GM21786 (cell line): ENCODE data around the gene FGFBP3.
"Not testable (repeated sequence)": the region's sequence is repeated elsewhere in the genome, so short reads cannot be mapped to it uniquely, and the experiment has no call there.

Experiments used
- ATAC-seq: cut with Tn5 transposase; IDR thresholded peaks from one replicate; pipeline ENCODE4 v1.9.1; 2021; ENCODE audit not compliant: unreplicated experiment

FGFBP3 gene

DNA sequence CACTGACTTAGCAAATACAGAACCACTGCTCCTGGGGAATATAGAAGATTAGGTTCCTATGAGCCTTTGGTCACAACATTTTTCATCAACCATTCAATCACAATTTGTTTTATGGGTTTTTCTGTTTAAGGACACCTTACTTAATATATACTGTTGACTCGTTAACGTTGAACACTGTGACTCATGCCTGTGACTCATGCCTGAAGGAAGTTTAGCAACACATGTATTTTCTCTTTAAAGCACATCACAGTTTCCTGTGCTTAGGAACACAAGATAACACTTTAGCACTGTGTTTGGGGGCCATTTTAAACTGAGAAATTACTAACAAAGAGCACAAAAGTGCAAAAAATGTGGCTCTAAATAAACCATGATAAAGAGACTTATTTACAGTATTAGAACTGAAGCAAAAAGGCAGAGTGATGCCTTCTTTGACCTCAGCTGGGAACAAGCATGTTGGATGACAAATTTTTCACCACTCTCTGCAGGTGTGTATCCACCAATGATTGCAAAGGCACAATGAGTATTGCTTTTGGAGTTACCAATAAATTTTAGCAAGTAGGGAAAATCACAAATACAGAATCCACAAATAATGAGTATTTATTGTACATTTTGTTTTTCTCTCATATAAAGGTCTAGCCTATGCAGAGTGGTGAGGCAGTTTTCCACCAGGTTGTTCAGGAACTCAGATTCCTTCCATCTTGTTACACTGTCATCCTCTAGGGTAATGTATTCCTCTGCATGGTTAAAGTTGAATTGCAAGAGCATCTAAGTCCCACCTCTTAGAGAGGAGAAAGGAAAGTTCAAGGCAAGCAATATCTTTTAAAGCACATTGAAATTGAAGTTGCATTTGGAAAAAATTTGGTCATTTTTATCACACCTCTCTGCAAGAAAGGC lies 7.3 kb downstream of the FGFBP3 start:
- ATAC-seq = no peak

DNA sequence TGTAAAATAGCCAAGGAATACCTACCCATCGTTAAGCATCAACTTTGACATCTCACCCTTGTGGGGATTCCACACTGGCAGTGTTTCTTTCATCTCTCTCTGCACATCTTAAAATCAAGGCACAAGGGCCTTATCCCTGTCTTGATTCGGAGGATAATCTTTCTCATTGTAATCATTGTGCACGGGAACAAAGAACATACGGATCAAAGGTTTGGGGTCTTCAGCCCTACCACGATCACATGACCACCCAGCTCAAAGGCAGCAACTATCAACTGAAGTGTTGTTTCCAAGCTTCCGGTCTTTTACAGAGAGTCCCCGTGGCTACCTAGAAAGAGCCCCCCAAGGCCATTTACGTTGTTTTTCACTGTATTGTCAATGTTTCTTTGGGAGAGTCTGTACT lies 11.9 kb downstream of the FGFBP3 start:
- ATAC-seq = no peak

DNA sequence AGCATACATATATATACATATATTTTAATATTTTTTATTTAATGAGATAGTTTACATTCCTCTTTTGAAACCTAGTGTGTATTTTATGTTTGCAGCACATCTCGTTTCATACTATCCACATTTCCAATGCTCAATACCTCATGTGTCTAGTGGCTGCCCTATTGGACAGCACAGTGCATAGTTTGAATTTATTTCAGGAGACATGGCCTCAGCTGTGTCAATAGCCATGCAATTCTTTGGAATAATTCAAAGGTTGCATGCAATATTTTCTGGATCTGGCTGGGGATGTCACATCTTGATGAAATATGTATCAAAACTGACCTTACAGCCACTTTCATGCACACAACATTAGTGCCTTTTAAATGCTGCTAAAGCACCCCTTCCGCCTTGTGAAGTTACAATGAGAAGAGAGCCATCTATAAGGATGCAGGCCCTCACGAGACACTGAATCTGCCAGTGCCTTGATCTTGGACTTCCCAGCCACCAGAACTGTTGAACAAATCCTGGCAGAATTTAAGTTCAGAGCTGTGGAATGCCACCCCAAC lies 13.0 kb downstream of the FGFBP3 start:
- no peak for ATAC-seq

DNA sequence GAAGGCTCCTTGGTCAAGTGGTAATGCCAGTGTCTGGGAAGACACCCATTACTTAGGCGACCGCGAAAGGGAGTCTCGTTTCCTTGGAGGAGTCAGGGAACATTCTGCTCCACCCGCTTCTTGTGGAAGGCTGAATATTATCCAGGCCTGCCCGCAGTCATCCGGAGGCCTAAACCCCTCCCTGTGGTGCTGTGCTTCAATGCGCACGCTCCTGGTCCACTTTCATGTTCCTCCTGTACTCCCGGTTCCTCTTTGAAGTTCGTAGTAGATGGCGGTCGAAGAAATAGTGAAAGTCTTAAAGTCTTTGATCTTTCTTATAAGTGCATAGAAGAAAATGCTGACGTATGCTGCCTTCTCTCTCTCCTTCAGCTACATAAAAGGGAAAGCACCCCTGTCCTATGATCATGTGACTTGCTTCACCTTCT lies 15.0 kb downstream of the FGFBP3 start:
- not testable (repeated sequence) for ATAC-seq

DNA sequence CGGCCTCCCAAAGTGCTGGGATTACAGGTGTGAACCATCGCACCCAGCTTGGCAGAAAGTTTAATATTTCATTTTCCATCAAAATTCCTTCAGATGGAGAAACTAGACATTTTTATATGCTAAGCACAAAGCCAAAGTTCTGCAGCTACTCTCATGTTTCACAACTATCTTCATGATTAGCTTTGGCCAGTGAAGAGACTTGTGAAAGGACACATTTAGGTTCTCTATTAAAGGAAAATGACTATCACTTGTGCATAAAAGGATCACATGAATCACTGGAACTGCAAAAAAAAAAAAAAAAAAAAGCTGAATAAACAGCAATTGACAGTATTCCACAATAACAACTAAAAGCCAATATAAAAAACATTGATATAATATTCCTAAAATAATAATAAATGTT lies 16.2 kb downstream of the FGFBP3 start:
- ATAC-seq = no peak

DNA sequence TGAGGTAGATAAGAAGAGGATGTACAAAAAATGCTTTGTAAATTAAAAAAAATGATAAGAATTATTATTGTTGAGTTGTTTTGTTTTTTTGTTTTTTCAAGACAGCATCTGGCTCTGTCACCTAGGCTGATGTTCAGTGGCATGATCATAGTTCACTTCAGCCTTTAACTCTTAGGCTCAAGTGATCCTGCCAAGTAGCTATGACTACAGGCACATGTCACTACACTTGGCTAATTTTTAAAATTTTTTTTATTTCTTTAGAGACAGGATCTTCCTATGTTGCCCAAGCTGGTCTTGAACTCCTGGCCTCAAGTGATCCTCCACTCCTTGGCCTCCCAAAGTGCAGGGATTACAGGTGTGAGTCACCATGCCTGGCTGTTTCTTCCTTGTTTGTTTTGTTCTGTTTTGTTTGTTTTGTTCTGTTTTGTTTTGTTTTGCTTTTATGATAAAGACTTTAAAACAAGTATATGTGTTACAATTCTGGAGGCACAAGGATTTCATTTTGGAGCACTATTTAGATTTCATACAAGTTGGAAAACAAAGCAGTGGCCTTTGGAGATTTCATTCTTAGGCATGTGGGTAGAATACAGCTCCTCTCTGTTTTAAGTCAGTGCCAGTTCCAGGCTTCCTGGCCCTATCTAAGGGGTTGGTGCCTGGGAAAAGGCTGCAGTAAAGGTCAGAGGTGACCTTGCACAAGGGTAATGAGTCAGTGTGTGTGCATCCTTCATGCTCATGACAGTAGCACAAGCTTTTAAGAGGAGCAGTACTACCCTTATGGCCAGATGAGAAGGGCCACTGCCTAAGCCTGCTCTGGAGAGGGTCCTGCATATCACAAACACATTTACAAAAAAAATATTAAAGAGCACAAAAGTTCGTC lies 17.9 kb downstream of the FGFBP3 start:
- ATAC-seq = no peak

DNA sequence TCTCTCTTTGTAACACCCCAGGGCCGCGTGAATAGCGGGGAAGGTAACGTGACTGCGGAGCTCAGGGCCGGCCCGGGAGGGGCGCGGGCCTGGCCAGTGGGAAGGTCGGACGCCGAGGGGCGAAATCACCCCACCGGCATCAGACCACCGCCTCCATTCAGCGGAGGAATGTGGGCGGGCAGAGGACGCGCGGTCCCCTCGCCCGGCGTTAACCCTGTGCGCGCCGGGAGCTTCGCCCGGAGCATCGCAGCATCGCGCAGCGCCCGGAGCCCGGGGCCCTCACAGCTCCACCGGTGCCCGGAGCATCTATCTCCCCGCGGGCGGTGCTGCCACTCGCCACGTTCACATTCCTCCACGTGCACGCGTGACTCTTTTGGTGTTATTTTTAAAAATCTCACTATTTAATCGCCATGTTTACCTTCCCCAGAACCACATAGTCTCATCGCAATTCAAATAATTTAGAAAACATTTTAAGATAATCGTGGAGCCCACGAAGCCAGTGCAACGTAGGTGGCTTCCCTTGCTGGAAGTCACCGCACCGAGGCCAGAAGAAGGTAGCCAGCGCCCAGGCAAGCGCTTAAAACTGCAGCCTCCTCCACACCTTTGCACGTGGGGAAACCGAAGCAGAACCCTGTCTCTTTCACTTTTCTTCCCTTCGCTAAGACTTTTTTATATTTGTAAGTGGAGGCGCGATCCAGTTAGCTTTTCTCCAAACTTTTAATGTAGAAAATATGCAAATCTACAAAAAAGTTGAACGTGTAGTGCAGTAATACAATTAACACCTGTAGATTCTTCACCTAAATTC lies 21.8 kb downstream of the FGFBP3 start:
- ATAC-seq = no peak

DNA sequence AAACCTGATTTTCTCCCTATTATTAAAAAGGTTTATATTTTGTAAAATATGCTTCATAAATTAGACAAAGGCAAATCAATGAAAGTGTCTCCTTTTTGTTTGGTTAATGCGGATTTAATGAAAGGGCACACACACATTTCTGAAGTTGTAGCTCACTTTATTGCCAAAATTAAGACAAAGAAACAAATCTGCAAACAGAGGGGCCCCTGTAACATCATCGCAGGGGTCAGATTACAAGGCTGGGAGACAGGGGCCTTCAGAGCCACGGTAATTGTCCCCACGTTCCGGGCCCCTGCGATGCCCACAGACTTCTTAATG lies 22.4 kb downstream of the FGFBP3 start:
- no peak for ATAC-seq

DNA sequence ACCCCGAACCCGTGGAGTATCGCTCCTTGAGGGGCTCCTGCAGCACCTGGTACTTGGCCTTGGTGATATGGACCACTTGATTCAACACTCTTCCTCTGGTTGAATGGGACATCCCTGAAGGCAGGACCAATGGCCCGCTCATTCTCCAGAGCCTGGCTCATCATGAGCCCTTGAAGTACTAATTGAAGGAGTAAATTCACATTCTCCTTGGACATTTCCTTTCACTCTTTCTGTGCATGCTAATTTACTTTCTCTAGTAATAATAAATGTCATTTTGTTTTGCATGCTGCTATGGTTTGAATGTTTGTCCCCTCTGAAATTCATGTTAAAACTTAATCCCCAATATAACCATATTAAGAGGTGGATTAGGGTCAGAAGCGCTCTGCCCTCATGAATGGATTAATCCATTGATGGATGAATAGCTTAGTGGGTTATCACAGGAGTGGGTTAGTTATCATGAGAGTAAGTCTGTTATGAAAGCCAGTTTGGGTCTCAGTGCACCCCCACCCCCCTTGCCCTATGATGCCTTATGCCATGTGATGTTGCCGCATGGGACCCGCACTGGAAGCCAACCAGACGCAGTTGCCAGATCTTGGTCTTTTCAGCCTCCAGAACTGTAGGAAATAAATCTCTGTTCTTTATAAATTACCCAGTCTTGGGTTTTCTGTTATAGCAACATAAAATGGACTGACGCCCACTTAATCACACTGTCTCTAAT lies 23.8 kb downstream of the FGFBP3 start:
- ATAC-seq = no peak

DNA sequence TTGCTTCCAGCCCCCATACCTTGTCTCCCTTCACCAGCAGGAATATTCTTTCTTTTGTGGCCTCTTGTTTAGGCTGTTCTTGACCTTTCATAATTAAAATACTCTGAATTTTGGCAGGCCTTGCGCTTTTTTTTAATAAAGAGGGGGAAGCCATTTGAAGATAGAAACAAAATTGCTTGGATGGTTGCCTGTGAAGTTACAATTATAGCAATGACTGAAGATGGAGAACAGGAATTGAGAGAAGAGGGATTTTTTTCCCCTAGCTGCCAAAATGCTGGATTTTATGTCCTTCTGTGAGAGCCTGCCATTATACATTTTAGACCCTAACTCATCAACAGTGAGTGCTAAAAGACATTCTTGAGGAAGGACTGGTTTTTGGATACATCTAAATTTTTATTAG lies 24.8 kb downstream of the FGFBP3 start:
- no peak for ATAC-seq

DNA sequence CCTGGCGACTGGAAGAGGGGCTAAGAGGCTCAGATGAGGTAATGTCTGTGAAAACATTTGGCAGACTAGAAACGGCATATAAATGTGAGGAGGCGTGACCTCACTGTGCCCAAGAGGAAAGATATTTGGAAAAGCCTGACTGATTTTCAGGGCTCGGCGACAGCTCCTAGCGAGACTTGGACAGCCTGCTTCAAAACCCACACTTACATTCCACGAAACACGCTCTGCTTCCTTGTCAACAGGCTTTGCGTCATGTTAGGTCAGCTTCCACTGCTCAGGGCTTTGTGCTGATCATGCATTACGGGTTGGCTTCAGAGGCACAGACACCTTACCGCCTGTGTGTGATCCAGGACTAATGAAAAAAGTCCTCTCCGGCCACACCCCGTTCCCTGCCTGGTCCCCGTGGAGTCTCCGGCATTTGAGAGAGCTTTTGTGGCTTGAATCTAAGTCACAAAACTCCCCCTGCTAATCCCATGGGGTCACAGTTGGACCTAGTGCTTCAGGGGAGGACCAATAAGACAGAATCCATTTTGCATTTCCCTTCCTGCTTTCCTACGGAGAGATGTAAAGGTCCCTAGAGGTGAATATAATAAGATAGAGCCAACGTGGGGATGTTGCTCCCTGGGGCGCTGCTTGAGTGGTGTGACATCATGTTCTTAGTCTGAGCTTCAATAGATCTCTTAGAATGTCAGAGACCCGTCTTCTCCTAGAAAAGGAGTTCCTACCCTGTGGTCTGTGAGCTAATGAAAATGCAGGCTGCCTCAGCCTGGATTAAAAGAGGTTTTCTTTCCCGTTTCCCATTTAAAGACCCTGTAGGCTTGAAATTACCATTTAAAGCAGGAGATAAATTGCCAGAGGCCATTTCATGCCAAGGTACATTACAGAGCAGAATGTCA lies 25.5 kb downstream of the FGFBP3 start:
- ATAC-seq = no peak

DNA sequence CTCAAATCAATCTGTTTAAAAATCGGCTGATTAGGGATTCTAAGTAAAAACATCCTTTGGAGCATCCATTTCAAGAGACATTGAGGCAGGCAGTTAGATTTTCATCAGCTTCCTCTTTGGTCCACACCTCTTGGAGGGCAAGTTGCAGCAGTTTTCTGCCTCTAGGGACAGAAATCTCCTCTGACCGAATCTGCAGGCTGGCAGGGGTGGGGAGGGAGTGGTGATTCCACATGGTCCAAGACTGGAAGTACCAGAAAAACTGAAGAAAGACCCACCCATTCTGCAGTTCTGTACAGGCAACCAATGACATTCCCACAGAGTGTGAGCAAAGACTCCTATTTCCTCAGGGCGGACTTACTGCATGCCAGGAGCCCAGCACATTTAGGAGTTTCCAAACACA lies 29.0 kb downstream of the FGFBP3 start:
- no peak for ATAC-seq

DNA sequence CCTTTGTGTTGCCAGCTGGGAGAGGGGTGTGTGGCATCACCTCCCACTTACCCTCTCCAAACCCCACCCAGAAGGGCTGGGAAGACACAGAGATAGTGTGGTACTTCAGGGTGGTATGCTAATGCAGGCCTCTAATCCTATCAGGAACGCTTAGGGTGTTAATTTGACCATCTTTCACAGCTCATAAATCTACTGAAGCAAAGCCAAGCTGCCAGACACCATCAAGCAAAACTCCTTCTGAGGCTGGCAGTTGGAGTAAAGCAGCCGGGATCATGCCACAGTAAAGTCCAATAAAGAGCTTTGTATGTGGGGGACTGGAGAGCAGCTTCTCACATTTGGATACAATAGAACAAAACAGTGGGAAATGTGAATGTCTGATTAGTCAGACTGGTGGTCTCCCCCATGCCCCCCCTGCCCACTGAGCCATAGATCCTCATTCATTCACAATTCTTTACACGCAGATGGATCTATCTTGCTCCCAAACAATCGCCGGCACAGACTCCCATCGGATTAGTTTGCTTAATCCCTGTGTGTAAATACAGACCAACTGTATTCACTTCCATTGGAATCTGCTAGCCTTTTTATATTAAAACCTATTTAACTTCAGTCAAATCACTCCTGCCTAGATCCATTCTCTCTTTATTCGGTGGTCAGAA lies 29.6 kb downstream of the FGFBP3 start:
- ATAC-seq = no peak

DNA sequence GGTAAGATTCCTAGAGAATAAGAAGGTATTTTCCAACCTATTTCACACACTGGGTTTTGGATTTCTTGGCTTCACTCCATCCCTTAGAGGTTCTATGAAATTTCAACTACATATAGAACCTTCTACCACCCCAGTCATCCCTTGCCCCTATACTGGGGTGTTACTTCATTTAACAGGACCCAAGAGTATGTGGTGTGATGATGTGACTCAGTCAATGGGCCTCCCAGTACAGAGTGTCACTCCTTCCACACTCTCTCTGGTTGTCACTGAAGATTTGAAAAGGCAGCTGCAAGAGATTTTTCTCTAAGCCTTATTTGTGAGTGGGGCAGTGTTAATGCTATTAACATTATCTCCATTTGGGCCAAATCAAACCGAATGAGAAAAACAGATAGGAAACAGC lies 33.5 kb downstream of the FGFBP3 start:
- ATAC-seq = no peak

DNA sequence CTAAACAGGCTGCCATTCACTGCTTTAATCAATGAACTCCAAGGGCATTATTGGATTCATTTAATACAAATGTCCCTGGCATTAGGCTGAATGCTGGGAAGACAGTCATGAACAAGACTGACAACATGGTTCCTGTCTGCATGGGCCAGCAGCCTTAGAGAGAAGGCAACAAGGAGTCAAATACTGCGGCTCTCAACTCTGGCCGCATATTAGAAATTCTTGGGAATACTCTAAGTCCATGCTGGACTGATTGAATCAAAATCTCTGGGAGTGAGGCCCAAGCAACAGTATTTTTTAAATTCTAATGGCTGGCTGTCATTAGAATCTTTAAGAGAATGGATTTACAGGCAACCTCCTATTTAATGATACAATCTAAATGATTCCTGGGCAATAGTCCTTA lies 34.1 kb downstream of the FGFBP3 start:
- no peak for ATAC-seq

DNA sequence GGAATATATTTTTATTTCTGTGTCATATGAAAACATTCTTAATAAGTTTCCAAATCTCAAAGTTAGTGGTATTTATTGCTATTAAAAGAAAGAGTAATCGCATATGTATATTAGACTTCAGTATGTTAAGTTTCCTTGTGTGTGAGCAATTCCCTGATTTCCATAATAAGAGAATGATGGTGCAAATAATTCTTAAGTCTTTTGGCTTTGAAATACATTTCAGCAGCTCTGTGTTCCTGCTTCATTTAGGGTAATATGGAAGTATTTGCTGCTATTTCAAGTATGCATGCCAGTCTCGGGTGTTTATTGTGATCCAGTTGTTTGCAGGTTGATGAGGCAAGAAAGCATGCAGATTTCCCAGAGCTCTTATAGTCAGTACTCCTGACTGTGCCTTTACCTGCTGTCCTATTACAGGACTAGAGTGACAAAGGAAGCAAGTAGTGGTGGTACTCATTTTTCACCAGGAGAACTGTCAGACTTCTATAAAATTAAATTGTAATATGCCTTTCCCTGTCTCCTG lies 43.7 kb downstream of the FGFBP3 start:
- ATAC-seq = no peak

DNA sequence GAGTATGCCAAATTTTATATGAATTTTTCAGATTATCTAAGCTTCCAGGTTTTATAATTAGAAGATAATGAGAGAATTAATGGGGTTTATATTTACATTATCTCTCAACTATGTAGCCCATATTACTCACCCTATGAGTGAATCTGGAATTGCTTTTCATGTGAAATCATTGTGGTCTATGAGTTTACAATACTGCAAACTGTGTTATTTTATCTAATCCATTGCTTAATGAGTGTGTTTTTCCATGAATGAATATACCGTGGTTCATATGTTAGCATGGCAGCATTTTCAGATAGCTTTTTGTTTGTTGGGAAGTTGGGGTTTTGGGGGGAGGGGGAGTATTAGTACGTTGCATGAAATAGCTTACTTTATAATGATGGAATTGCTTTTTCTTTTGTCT lies 44.5 kb downstream of the FGFBP3 start:
- ATAC-seq = no peak

DNA sequence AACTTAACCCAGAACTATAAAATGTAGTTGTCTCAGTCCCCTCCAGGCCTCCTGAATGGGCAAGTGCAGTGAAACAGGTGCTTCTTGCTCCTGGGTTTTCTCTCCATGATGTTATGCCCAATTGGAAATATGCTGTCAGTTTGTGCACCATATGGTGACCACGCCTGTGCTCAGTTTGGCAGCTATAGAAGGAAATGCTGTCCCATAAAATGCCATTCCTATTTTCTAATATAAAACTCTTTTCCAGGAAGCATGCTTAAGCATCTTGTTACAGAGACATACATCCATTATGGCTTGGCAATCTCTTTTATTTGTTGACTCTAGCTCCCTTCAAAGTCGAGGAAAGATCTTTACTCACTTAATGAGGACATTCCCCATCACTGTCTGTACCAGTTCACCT lies 45.2 kb downstream of the FGFBP3 start:
- no peak for ATAC-seq

DNA sequence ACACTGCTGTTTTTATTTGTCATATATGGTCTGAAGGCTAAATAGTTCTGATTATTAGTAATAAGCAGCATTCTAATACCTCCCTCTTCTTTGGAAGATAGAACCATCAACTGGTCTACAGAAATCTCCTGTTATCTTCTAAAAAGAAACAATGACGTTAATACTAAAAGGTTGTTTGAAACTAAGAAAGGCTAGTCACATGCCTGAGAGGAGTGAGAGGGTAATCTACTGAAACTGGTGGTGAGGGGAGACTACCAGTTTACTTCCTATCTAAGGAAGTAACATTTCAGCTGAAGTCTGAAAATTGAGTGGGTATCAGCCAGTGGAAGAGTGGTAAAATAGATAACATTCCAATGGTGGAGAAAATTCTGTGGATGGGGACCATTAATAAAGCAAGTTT lies 48.4 kb downstream of the FGFBP3 start:
- ATAC-seq = no peak
